HEK293 (cell line): ENCODE measurements around the gene BCL7C.

ENCODE experiments used
- CTCF ChIA-PET: fragments of 350-600 bp; formaldehyde crosslinking; extraction: SDS; loops from one replicate; lab custom pipeline; 2021; ENCODE audit warnings: antibody characterized with exemption; lab: Yijun Ruan, JAX
- POLR2A ChIA-PET: fragments of 300-600 bp; formaldehyde crosslinking; extraction: SDS; loops from one replicate; lab custom pipeline; 2020; ENCODE audit warnings: antibody characterized with exemption, inconsistent platforms; lab: Yijun Ruan, JAX
- H3K27ac ChIP-seq: fragments of 200-500 bp; sonication (Bioruptor generic); 2 replicates; pipeline ENCODE4 v1.5.1; 2014; ENCODE audit warnings: low read depth, low read length, control low read depth, inconsistent platforms; ENCODE audit errors: extremely low read depth
- H3K36me3 ChIP-seq, 2 experiments: fragments of 200-500 bp in 1 of 2; sonication (Bioruptor generic) in 1 of 2; 1 replicate in 1 of 2; 2 replicates in 1 of 2; pipeline ENCODE4 v1.5.1; 2014 to 2017; ENCODE audit warnings: inconsistent platforms in 2 of 2, low read length in 2 of 2; ENCODE audit not compliant: control insufficient read depth in 2 of 2, insufficient read depth in 1 of 2
- H3K4me1 ChIP-seq: fragments of 200-500 bp; sonication (Bioruptor generic); 2 replicates; pipeline ENCODE4 v1.5.1; 2014; ENCODE audit warnings: mild to moderate bottlenecking, low read length, inconsistent platforms; ENCODE audit not compliant: control insufficient read depth, insufficient read depth
- H3K4me3 ChIP-seq: 2 replicates; pipeline ENCODE4 v1.5.1; 2011; ENCODE audit warnings: low read depth, mild to moderate bottlenecking, control low read depth, low read length, moderate library complexity
- H3K9me3 ChIP-seq: fragments of 200-500 bp; sonication (Bioruptor generic); 2 replicates; pipeline ENCODE4 v1.5.1; 2014; ENCODE audit warnings: low read depth, low read length, inconsistent platforms; ENCODE audit not compliant: control insufficient read depth, insufficient read depth
- KLF16 ChIP-seq: fragments of 450-650 bp; formaldehyde crosslinking; IDR thresholded peaks from 2 replicates; pipeline ENCODE4 v1.5.1; 2017; ENCODE audit warnings: missing biosample characterization, missing genetic modification characterization
- PBX3 ChIP-seq: sonication (generic); formaldehyde crosslinking; IDR thresholded peaks from 2 replicates; pipeline ENCODE4 v1.8.1; 2022; ENCODE audit warnings: mild to moderate bottlenecking, moderate library complexity, missing genetic modification reagents
- PRDM10 ChIP-seq: fragments of 450-650 bp; formaldehyde crosslinking; IDR thresholded peaks from 2 replicates; pipeline ENCODE4 v1.5.1; 2016; ENCODE audit warnings: missing biosample characterization, missing genetic modification characterization
- REST ChIP-seq: fragments of 450-650 bp; formaldehyde crosslinking; IDR thresholded peaks from 2 replicates; pipeline ENCODE4 v1.5.1; 2016; ENCODE audit warnings: missing biosample characterization, missing genetic modification characterization
- TRIM28 ChIP-seq: IDR thresholded peaks from 2 replicates; pipeline ENCODE4 v1.6.1; 2011; ENCODE audit warnings: low read length, control low read depth, borderline replicate concordance
- YY2 ChIP-seq: fragments of 450-650 bp; formaldehyde crosslinking; IDR thresholded peaks from 2 replicates; pipeline ENCODE4 v1.5.1; 2016; ENCODE audit warnings: missing biosample characterization, missing genetic modification characterization
- ZBTB1 ChIP-seq: fragments of 450-650 bp; formaldehyde crosslinking; IDR thresholded peaks from 2 replicates; pipeline ENCODE4 v1.5.1; 2016; ENCODE audit warnings: missing biosample characterization, missing genetic modification characterization
- ZBTB11 ChIP-seq: fragments of 450-650 bp; formaldehyde crosslinking; conservative IDR thresholded peaks from 2 replicates; pipeline ENCODE4 v1.5.1; 2016; ENCODE audit warnings: low read depth, missing biosample characterization, missing genetic modification characterization
- ZFHX2 ChIP-seq: fragments of 450-650 bp; formaldehyde crosslinking; conservative IDR thresholded peaks from 2 replicates; pipeline ENCODE4 v1.5.1; 2016; ENCODE audit warnings: missing biosample characterization, missing genetic modification characterization
- ZIC2 ChIP-seq: fragments of 450-650 bp; formaldehyde crosslinking; IDR thresholded peaks from 2 replicates; pipeline ENCODE4 v1.5.1; 2016; ENCODE audit warnings: missing biosample characterization, missing genetic modification characterization
- ZNF19 ChIP-seq: fragments of 450-650 bp; formaldehyde crosslinking; IDR thresholded peaks from 2 replicates; pipeline ENCODE4; 2016; ENCODE audit warnings: missing biosample characterization, missing genetic modification characterization, low read depth
- ZNF239 ChIP-seq: fragments of 450-650 bp; formaldehyde crosslinking; IDR thresholded peaks from 2 replicates; pipeline ENCODE4 v1.5.1; 2016; ENCODE audit warnings: missing biosample characterization, missing genetic modification characterization
- ZNF341 ChIP-seq: fragments of 450-650 bp; formaldehyde crosslinking; IDR thresholded peaks from 2 replicates; pipeline ENCODE4; 2016; ENCODE audit warnings: low read depth, missing biosample characterization, missing genetic modification characterization
- ZNF404 ChIP-seq: fragments of 450-650 bp; formaldehyde crosslinking; IDR thresholded peaks from 2 replicates; pipeline ENCODE4 v1.5.1; 2017; ENCODE audit warnings: missing biosample characterization, missing genetic modification characterization
- ZNF416 ChIP-seq: fragments of 450-650 bp; formaldehyde crosslinking; IDR thresholded peaks from 2 replicates; pipeline ENCODE4 v1.5.1; 2016; ENCODE audit warnings: missing biosample characterization, missing genetic modification characterization
- ZNF426 ChIP-seq: fragments of 450-650 bp; formaldehyde crosslinking; IDR thresholded peaks from 2 replicates; pipeline ENCODE4 v1.5.1; 2017; ENCODE audit warnings: missing biosample characterization, missing genetic modification characterization, mild to moderate bottlenecking, inconsistent platforms, moderate library complexity
- ZNF529 ChIP-seq: fragments of 450-650 bp; formaldehyde crosslinking; IDR thresholded peaks from 2 replicates; pipeline ENCODE4 v1.5.1; 2017; ENCODE audit warnings: missing genetic modification characterization, missing biosample characterization; ENCODE audit not compliant: insufficient replicate concordance
- ZNF580 ChIP-seq: fragments of 450-650 bp; formaldehyde crosslinking; IDR thresholded peaks from 2 replicates; pipeline ENCODE4 v1.5.1; 2016; ENCODE audit warnings: missing biosample characterization, missing genetic modification characterization
- ZNF654 ChIP-seq: fragments of 450-650 bp; formaldehyde crosslinking; IDR thresholded peaks from 2 replicates; pipeline ENCODE4 v1.5.1; 2016; ENCODE audit warnings: low read depth, missing biosample characterization, missing genetic modification characterization
- ZNF785 ChIP-seq: fragments of 450-650 bp; formaldehyde crosslinking; IDR thresholded peaks from 2 replicates; pipeline ENCODE4 v1.5.1; 2016; ENCODE audit warnings: missing biosample characterization, missing genetic modification characterization
- ZNF830 ChIP-seq: fragments of 450-650 bp; IDR thresholded peaks from 2 replicates; pipeline ENCODE4 v1.5.0; 2018; ENCODE audit warnings: missing biosample characterization, missing genetic modification characterization, low read depth, mild to moderate bottlenecking, moderate library complexity
- ZSCAN23 ChIP-seq: fragments of 450-650 bp; formaldehyde crosslinking; IDR thresholded peaks from 2 replicates; pipeline ENCODE4 v1.5.1; 2016; ENCODE audit warnings: missing biosample characterization, missing genetic modification characterization

BCL7C gene

GRCh38 chr16:30922420-30922959 is 28.6 kb upstream of the BCL7C start (continued):
- TF ChIP-seq ZNF341 (tag by site-specific recombination) (peak; percentile 81), ZNF426 (tag by site-specific recombination) (no peak), ZNF580 (no peak), ZNF19 (tag by site-specific recombination) (no peak), ZNF830 (tag by site-specific recombination) (no peak), YY2 (tag by site-specific recombination) (peak; percentile 100), ZNF654 (no peak), ZBTB11 (tag by site-specific recombination) (peak; percentile 98), REST (tag by site-specific recombination) (no peak), ZIC2 (tag by site-specific recombination) (0 out of 2 replicates have a peak, but pooled peaks have one; percentile 38), TRIM28 (no peak), ZNF529 (tag by site-specific recombination) (no peak), ZNF416 (tag by site-specific recombination) (no peak), PBX3 (CRISPR knock-in tag) (peak; percentile 87)

- H3K36me3 ChIP-seq, result peaks cover 0 to 23% of the 10 kb centered on the region in 2 experiments; a peak in 1 of 3 replicates
- H3K4me3 ChIP-seq, result peak overlapping the region; percentile 54
- no peaks in the 10 kb centered on the region for H3K4me1 ChIP-seq
- H3K9me3 ChIP-seq, result no peaks in the 10 kb centered on the region
- CTCF ChIA-PET, result interaction anchor here (0.6 to 4.0 kb wide), 8 partner anchors 69 to 890 kb away, joined by 3 to 31 read pairs (median 4); partner anchors contain the start of gene KAT8
- H3K27ac ChIP-seq, result peak overlapping the region; percentile 25; the same call in 1 of the 2 replicates
- POLR2A ChIA-PET, result interaction anchor here (0.8 to 1.2 kb wide), 2 partner anchors 75 to 116 kb away, joined by 3 read pairs; no protein-coding TSS in a partner anchor
- TF ChIP-seq KLF16 (tag by site-specific recombination), result 0 out of 2 replicates have a peak, but pooled peaks have one; percentile 16
- TF ChIP-seq ZBTB1 (tag by site-specific recombination), result no peak
- 0 out of 2 replicates have a peak, but pooled peaks have one; percentile 11 for TF ChIP-seq ZNF404 (tag by site-specific recombination)
- 0 out of 2 replicates have a peak, but pooled peaks have one; percentile 3 for TF ChIP-seq ZSCAN23
- peak; percentile 91; the same call in 1 of the 2 replicates for TF ChIP-seq ZNF785
- peak; percentile 62 for TF ChIP-seq PRDM10 (tag by site-specific recombination)
- TF ChIP-seq ZNF239 (tag by site-specific recombination), result 0 out of 2 replicates have a peak, but pooled peaks have one; percentile 27
- TF ChIP-seq ZFHX2 (tag by site-specific recombination), result peak; percentile 25; the same call in 1 of the 2 replicates
Measured at GRCh38 chr16:30921748-30922419, 28.0 kb upstream of the BCL7C start.
